Superior temporal gyrus (tissue), 1 donor: ENCODE data around the gene ZNF48.

Source experiments
- DNase-seq: peaks from one replicate; pipeline ENCODE4 v3.0.0-alpha.2; 2016; ENCODE audit errors: extremely low spot score

ZNF48 gene

GRCh38 chr16:30358990-30359870, 36.0 kb upstream of the ZNF48 start:
- no peak for DNase-seq

DNA sequence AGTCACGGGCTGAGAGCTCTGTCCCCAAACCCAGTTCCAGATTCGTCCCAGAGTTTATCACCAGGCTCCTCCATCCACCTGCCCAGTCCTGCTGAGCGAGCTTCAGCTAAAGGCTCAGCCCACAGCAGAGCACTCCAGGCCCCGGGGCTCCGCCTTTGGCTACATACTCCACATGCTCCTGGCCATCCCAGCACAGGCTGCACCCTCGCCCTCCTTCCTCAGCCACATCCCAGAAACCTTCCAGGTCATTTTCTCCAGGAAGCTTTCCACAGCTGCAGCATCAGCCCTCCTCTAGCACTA, 35.4 kb upstream of the ZNF48 start:
- DNase-seq: no peak

DNA sequence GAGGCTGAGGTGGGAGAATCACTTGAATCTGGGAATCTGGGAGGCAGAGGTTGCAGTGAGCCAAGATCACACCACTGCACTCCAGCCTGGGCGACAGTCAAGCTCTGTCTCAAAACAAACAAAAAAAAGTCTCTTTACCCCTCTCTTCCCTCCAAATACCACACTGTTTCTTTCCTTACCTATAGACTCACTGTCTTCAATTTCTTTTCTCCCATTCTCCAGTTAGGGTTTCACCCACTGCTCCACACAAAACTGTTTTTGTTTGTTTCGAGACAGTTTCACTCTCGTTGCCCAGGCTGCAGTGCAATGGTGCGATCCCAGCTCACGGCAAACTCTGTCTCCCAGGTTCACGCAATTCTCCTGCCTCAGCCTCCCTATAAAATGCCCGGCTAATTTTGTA, 34.0 kb upstream of the ZNF48 start:
- DNase-seq: no peak

- DNase-seq: no peak
Observed at GRCh38 chr16:30365200-30365599, 30.0 kb upstream of the ZNF48 start.

DNA sequence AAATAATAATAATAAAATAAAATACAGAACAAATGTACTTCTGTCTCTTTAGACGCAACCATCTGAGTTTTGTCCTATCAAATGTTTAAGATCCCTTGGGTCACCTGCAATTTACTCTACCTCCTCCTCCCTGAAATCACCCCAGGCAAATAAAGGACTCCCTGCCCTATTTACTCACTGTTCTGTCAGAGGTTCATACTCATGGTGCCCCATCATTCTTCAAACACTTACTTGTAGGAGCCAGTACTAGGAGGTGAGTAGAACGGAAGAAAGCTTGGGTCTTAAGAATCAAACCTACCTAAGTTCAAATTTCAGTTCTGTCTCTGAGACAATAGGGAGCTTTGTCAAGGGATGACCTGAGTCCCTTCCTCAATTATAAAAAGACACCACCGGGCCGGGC, 28.7 kb upstream of the ZNF48 start:
- DNase-seq: no peak

DNA sequence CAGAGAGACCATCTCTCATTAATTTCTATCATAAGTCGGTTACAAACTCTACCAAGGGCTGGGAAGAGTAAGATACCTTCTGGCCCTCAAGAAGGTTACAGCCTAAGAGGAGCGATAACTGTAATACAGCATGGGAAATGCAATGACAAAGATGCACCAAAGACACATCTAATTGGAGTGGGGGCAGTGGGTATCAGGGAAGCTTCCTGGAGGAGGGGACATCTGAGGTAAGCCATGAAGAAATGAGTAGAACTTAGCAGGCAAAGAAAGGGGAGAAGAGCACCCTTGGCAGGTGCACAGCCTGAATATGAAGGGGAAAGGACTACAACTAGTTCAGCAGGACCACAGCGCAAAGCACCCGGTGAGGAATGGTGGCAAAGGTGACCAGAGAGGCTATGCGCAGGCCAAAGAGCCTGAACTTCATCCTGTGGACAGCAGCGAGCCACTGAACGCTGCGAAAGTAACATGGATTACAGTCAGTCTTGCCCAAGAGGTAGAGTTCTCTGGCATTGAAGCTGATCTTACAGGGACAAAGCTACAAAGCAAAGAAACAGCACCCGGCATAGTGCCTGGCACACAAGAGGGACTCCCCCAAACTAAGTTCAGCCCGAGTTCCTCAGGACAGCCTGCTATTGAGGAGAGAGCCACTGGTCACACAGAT, 27.7 kb upstream of the ZNF48 start:
- DNase-seq: no peak

DNA sequence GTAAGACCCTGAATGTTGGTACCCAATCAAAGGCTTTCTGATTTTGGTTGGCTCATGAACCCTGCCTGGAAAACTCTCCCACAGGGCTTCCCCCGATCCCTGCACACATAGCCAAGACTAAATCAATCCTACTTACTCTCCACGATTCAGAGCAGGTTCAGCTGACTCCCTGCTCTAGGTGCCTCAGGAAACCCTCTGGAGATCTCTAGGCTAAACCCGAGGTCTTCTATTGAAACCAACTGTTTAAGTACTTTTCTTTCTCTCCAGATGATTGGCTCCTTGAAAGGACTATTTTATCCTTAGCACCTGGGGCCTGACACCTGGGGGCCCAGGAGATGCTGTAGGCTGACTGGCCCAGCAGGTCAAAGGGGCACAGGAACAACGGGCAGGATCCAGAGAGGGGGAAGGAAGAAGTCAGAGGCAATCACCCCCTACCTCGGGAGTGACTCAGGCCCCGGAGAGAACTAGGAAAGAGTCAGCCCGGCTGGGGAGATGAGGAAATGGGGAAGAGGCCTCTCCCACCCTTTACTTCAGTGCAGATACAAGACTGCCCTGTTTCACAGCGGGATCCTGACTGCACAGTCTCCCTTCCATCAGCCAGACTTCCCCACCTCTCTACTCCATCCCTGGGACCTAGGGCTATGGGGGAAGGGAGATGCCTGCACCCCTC, 27.0 kb upstream of the ZNF48 start:
- no peak for DNase-seq

DNA sequence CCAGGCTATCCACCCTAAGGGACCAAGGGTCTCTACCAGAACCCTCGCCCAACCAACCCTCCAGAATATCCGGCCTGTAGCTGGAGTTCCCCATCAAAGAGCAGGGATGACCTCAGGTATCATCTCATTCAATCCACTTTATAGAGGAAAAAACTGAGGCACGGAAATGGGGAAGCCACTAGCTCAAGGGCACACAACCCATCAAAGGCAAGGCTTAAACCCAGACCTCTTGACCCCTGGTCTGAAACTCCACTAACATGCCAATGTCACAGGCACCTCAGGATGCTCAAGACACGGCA, 26.5 kb upstream of the ZNF48 start:
- no peak for DNase-seq

DNA sequence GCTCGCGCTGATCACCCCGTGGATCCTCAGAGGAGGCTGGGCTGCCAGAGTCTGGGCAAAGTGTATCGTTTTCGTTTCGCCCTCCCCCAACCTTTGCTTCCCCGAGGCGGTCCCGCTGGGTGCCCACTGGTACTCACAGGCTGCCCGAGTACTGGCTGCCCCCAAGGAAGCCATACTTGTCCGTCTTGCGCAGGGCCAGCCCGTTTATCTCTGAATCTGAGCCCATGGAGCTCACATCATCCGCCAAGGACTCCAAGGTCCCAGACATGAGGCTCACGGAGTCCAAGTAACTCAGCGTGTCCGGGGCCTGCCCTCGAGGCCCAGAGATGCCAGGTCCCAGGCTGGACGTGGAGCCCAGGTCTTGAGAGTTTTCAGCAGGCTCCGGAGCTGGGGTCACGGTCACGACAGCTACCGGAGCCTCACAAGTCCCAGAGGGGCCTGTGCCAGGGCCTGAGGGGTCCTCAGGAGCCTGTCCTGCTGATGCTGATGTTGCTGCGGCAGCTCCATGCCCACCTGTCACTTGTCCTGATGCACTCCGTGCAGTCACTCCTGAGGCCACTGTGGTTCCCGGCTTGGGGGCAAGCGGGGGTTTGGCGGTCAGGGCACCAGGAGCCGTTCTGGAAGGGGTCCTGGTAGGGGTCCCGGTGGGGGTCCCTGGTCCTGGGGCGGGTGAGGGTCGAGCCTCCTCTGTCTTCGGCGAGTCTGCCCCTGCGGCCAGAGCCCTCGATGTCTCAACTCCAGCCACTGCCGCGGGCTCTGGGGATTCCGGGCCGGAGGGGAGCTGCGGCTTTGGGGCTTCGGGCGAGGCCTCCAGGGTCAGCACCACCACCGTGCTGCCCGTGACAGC, 25.9 kb upstream of the ZNF48 start:
- no peak for DNase-seq

- no peak for DNase-seq
Observed at GRCh38 chr16:30369938-30370455, 25.2 kb upstream of the ZNF48 start.

DNA sequence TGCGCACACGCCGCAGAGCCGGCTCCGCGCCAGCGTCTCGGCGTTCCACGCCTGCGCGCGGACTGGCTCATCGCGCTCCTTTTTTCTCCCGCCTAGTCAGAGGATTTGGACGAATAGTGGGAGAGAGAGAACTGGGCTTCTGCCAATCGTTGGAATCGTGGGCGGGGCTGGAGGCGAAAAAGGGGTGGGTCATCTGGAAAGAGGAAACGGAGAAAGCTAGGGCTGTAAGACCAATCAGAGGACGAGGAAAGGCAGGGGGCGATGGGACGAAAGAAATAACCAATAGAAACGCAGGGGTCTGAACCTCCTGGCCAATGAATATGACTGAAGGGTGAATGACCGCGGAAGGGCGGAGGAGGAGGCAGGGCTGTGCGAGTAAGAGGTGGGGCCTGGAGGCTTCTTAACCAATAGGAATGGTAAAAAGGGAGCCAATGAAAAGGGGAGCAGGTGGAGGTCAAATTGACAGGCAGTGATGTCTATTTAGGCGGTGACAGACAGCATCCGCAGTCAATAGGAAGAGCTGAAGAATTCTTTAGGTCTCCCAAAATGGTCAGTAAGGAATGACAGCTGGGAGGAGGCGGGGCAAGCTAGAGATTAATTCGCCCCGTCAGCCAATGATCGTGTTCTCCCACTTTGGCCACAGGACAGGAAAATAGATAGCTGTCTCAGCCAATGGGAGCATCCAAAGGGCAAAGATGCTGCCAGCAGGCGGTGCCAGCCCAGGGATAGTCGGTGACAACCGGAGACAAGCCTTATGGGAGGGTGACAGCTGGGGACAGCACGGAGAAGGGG, 24.6 kb upstream of the ZNF48 start, which contains the start of gene TBC1D10B:
TSS of gene TBC1D10B (minus strand) at position 39 of the 792 bp plus-strand sequence. CDS start 311 bp downstream, outside the sequence.
- peak; percentile 100 for DNase-seq

DNA sequence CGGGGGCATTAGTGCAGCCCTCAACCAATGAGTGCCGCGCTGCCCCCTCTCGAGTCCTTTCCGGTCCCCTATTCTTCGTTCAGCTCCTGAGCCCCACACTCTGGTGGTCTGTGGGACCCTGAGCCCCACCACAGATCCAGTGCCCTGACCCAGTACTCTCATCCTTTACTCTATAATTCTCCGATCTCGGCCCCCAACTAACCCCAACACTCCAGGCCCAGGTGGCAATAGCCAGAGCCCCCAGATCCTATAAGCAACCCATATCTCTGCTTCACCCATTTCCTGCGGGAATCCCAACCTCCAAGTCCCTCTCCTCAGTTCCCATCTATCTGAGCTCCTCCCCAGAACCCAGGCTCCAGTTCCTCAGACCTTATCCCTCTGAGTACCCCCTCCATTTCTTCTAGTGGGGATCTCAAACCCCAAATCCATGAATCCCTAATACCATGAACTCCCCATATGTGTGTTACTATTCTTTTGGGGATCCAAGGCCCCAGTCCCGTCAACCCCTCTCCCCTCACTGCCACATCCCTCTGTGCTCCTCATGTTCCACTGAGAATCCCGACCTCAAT, 23.9 kb upstream of the ZNF48 start:
- DNase-seq: no peak

GRCh38 chr16:30372038-30372712, 23.0 kb upstream of the ZNF48 start:
- DNase-seq: no peak

DNA sequence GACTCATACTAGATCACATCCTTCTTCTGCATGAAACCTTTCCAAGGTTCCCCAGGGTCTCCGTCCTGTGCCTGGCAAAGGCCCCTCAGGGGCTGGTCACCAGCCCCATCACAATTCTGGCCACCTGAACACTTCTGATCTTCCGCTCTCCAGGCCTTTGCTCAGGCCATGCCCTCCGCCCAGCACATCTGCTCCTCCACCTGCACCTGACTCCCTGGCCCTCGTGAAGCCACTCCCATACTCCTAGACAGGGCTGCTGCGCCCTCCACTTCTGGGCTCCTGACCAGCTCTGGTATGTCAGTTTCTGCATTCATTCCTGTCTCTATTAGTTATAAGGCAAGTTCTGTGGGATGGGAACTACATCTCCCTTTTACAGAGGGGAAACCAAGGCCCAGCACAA, 22.5 kb upstream of the ZNF48 start:
- no peak for DNase-seq

DNA sequence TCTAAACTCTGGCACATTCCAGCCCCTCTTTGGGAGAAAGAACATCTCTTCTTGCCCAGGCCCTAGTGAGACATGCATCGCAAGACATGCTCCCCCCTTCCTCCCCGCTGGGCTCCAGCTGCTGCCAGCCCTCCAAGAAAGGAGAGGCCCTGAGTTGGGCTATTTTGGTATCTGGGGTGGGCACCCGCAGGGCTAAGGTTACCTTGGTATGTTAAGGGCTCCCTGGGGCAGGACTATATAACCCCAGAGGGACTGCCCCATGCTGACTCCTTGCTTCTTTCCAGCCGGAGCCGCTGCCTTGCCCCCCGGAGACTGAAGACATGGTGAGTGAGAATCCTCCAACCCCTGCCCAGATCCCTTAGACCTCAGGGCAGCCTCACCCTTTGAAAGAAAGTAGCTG, 20.7 kb upstream of the ZNF48 start, which contains the start of gene MYL11:
TSS of gene MYL11 (plus strand) at position 265 of the 400 bp plus-strand sequence. CDS start at position 321, 56 bp downstream.
- no peak for DNase-seq

DNA sequence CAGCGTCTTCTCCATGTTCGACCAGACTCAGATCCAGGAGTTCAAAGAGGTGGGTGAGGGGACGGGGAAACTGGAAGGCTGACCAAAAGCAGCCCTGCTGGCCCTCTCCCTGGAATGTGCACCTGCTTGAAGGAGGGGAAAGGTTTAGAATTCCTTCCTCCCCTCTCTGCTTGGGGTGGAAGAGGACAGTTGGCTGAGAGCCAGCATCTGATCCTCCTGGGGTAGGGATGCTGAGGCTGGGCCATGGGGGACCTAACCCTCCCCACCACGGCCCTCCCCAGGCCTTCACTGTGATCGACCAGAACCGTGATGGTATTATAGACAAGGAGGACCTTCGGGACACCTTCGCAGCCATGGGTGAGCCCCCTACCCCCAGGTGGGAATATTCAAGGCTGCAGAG, 19.4 kb upstream of the ZNF48 start:
- no peak for DNase-seq

DNA sequence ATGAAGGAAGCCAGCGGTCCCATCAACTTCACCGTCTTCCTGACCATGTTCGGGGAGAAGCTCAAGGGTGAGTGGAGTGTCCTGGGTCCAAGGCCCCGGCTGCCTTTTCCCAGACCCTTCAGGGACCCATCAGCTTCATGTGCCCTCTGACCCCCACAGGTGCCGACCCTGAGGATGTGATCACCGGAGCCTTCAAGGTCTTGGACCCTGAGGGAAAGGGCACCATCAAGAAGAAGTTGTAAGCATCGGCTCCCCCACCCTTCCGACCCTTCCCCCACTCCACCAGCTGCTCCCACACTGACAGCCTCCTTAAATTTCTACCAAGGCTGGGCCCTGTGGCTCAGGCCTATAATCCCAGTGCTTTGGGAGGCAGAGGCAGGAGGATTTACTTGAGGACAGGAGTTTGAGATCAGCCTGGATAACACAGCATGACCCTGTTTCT, 18.7 kb upstream of the ZNF48 start:
- no peak for DNase-seq

- no peak for DNase-seq
Observed at GRCh38 chr16:30377050-30377811, 18.0 kb upstream of the ZNF48 start.

- DNase-seq: peak; percentile 94
Observed at GRCh38 chr16:30377812-30378235, 17.4 kb upstream of the ZNF48 start.
